Ishikawa (cell line): ENCODE results near the gene GMDS.

Source experiments
- CEBPB ChIP-seq: IDR thresholded peaks from 2 replicates; pipeline ENCODE4 v1.6.1; 2012
- NFIC ChIP-seq: IDR thresholded peaks from 2 replicates; pipeline ENCODE4 v1.6.1; 2012
- TAF1 ChIP-seq: IDR thresholded peaks from 2 replicates; pipeline ENCODE4 v1.6.1; 2012; ENCODE audit warnings: low read depth, mild to moderate bottlenecking

- TF ChIP-seq TAF1, result no peak
- no peak for TF ChIP-seq NFIC
- no peak for TF ChIP-seq CEBPB
These were observed 101.2 kb downstream of the GMDS start for GRCh38 chr6:2144210-2144609.
